Measurements from ENCODE around the gene KRT6B.
"Not testable (repeated sequence)": the region's sequence is repeated elsewhere in the genome, so short reads cannot be mapped to it uniquely, and the experiment has no call there.

KRT6B gene

GRCh38 chr12:52452101-52452500, at the start of gene KRT6B:
TSS of gene KRT6B (minus strand) at chr12:52452146. CDS start at chr12:52452078, 68 bp downstream.
- no peak for DNase-seq

GRCh38 chr12:52501490-52501889, 49.5 kb upstream of the KRT6B start:
- DNase-seq: no peak

- DNase-seq: not testable (repeated sequence)
Measured at GRCh38 chr12:52500574-52500973, 48.6 kb upstream of the KRT6B start.

GRCh38 chr12:52499806-52500560, 48.0 kb upstream of the KRT6B start:
- DNase-seq: no peak

- no peak for DNase-seq
Measured at GRCh38 chr12:52498946-52499345, 47.0 kb upstream of the KRT6B start.

- no peak for DNase-seq
Measured at GRCh38 chr12:52497975-52498374, 46.0 kb upstream of the KRT6B start.

- DNase-seq: peak; percentile 30
Measured at GRCh38 chr12:52496590-52497071, 44.7 kb upstream of the KRT6B start.

- peak; percentile 24 for DNase-seq
Measured at GRCh38 chr12:52496054-52496453, 44.1 kb upstream of the KRT6B start.

- peak; percentile 51 for DNase-seq
Measured at GRCh38 chr12:52495389-52495788, 43.4 kb upstream of the KRT6B start.

- no peak for DNase-seq
Measured at GRCh38 chr12:52494518-52494917, 42.6 kb upstream of the KRT6B start.

- DNase-seq: no peak
Measured at GRCh38 chr12:52494100-52494499, 42.2 kb upstream of the KRT6B start.

GRCh38 chr12:52493172-52493571, 41.2 kb upstream of the KRT6B start, which contains the start of gene KRT6A:
TSS of gene KRT6A (minus strand) at chr12:52493257. CDS start at chr12:52493188, 69 bp downstream.
- DNase-seq: no peak

GRCh38 chr12:52492405-52492804, 40.5 kb upstream of the KRT6B start:
- DNase-seq: not testable (repeated sequence)

GRCh38 chr12:52491495-52491894, 39.5 kb upstream of the KRT6B start:
- DNase-seq: not testable (repeated sequence)

GRCh38 chr12:52488736-52489135, 36.8 kb upstream of the KRT6B start:
- DNase-seq: no peak

- not testable (repeated sequence) for DNase-seq
Measured at GRCh38 chr12:52487744-52488443, 35.9 kb upstream of the KRT6B start.

- DNase-seq: peak; percentile 11
Measured at GRCh38 chr12:52487211-52487610, 35.3 kb upstream of the KRT6B start.

GRCh38 chr12:52486166-52487105, 34.5 kb upstream of the KRT6B start:
- no peak for DNase-seq

- DNase-seq: no peak
Measured at GRCh38 chr12:52480073-52480472, 28.1 kb upstream of the KRT6B start.

- no peak for DNase-seq
Measured at GRCh38 chr12:52477651-52478050, 25.7 kb upstream of the KRT6B start.

GRCh38 chr12:52474212-52474611, 22.3 kb upstream of the KRT6B start:
- DNase-seq: no peak

GRCh38 chr12:52473768-52474167, 21.8 kb upstream of the KRT6B start, which contains the start of gene KRT6C:
TSS of gene KRT6C (minus strand) at chr12:52473805. CDS start at chr12:52473737, 68 bp downstream.
- DNase-seq: no peak

GRCh38 chr12:52469853-52470252, 17.9 kb upstream of the KRT6B start:
- no peak for DNase-seq
